GM12878 (cell line): ENCODE measurements around the gene TSFM. TPM values are rescaled to one million over a fixed set of nuclear protein-coding genes. Genes with fewer than 3 reads are reported as not detected.

Experiments
- ATAC-seq: fragments of 200-7000 bp; cut with Tn5 transposase; 3 replicates; pipeline ENCODE4 v1.9.1; 2020; ENCODE audit warnings: mild to moderate bottlenecking, moderate library complexity
- BruUV-seq: library from RNA; stranded (reverse); fragments of 400-500 nt; replicated peaks from 2 replicates; lab custom pipeline; 2021; lab: Mats Ljungman, UMichigan
- CTCF ChIA-PET: fragments of 300-600 bp; sonication (Branson Sonifier 250); formaldehyde crosslinking; extraction: SDS; loops from one replicate; lab custom pipeline; 2021; ENCODE audit warnings: inconsistent platforms; lab: Yijun Ruan, JAX
- POLR2A ChIA-PET: fragments of 350-600 bp; formaldehyde crosslinking; extraction: SDS; loops from one replicate; lab custom pipeline; 2021; ENCODE audit warnings: inconsistent platforms; lab: Charles Lee
- RAD21 ChIA-PET: fragments of 300-600 bp; sonication (Branson Sonifier 250); formaldehyde crosslinking; loops from one replicate; lab custom pipeline; 2023; ENCODE audit warnings: antibody characterized with exemption; ENCODE audit not compliant: unreplicated experiment; lab: Charles Lee
- SMC1A ChIA-PET: fragments of 300-600 bp; sonication (Branson Sonifier 250); formaldehyde crosslinking; loops from one replicate; lab custom pipeline; 2023; ENCODE audit not compliant: unreplicated experiment, uncharacterized antibody; lab: Charles Lee
- DNase-seq: peaks from one replicate; pipeline ENCODE4 v3.0.0-alpha.2; 2011; ENCODE audit warnings: low read depth, low spot score
- FAIRE-seq: peaks from 3 replicates; lab custom pipeline; 2011; peaks lifted over from hg19 to GRCh38; lab: Jason Lieb, UNC
- H2AFZ ChIP-seq: 2 replicates; pipeline ENCODE4 v1.6.0; 2011; ENCODE audit warnings: low read depth, low read length, control low read depth; ENCODE audit not compliant: control insufficient read depth
- H3K27ac ChIP-seq: 2 replicates; pipeline ENCODE4 v1.5.1; 2011; ENCODE audit warnings: control low read depth; ENCODE audit not compliant: control insufficient read depth, insufficient read depth
- H3K27me3 ChIP-seq, 2 experiments: replicated peaks in 1 of 2; 2 replicates each; pipeline versions ENCODE4 v1.6.0 to v1.6.1; 2011; ENCODE audit warnings: low read length in 1 of 2; ENCODE audit not compliant: control insufficient read depth in 2 of 2, insufficient read depth in 2 of 2
- H3K36me3 ChIP-seq, 2 experiments: 2 replicates each; pipeline ENCODE4 v1.5.1; 2011; ENCODE audit warnings: low read length in 1 of 2; ENCODE audit not compliant: control insufficient read depth in 2 of 2, insufficient read depth in 2 of 2
- H3K4me1 ChIP-seq: 2 replicates; pipeline ENCODE4 v1.6.1; 2011; ENCODE audit warnings: mild to moderate bottlenecking, low read length, moderate library complexity, mixed read lengths; ENCODE audit not compliant: control insufficient read depth, insufficient read depth
- H3K4me2 ChIP-seq: 2 replicates; pipeline ENCODE4 v1.6.0; 2011; ENCODE audit warnings: control low read depth; ENCODE audit not compliant: control insufficient read depth, insufficient read depth
- H3K4me3 ChIP-seq: fragments of 200-600 bp; sonication (generic); 2 replicates; pipeline ENCODE4 v1.5.1; 2016
- H3K79me2 ChIP-seq: 2 replicates; pipeline ENCODE4 v1.6.0; 2011; ENCODE audit warnings: low read length; ENCODE audit not compliant: control insufficient read depth, insufficient read depth
- H3K9ac ChIP-seq: 2 replicates; pipeline ENCODE4 v1.8.0; 2011; ENCODE audit warnings: low read length, control low read depth, mixed read lengths; ENCODE audit not compliant: control insufficient read depth, insufficient read depth
- H3K9me3 ChIP-seq: replicated peaks from 3 replicates; pipeline ENCODE4 v1.5.1; 2011; ENCODE audit warnings: mild to moderate bottlenecking, low read length; ENCODE audit not compliant: control insufficient read depth, insufficient read depth
- H4K20me1 ChIP-seq: 2 replicates; pipeline ENCODE4 v1.6.0; 2011; ENCODE audit not compliant: control insufficient read depth, insufficient read depth
- CBX5 ChIP-seq: sonication (generic); IDR thresholded peaks from 2 replicates; pipeline ENCODE4 v1.6.1; 2016; ENCODE audit warnings: low read depth, moderate library complexity, mild to moderate bottlenecking, inconsistent platforms
- CTCF ChIP-seq, 3 experiments: IDR thresholded peaks in 2 of 3; conservative IDR thresholded peaks in 1 of 3; 2 replicates each; pipeline ENCODE4 v1.5.1; 2011; ENCODE audit warnings: low read depth in 3 of 3, low read length in 3 of 3, mild to moderate bottlenecking in 3 of 3, control low read depth in 2 of 3, moderate library complexity in 2 of 3, inconsistent platforms in 1 of 3, mixed read lengths in 1 of 3; ENCODE audit not compliant: control insufficient read depth in 2 of 3, insufficient read depth in 1 of 3; ENCODE audit errors: extremely low read depth in 1 of 3
- MYC ChIP-seq: IDR thresholded peaks from 2 replicates; pipeline ENCODE4 v1.6.1; 2011; ENCODE audit warnings: mild to moderate bottlenecking, low read length, moderate library complexity, inconsistent platforms; ENCODE audit not compliant: insufficient read depth, insufficient replicate concordance, insufficient read length, severe bottlenecking
- RELA ChIP-seq: fragments of 450-650 bp; IDR thresholded peaks from 2 replicates; pipeline ENCODE4 v1.8.0; 2014; ENCODE audit warnings: borderline replicate concordance; ENCODE audit not compliant: partially characterized antibody
- WGBS: methylation state at CpG from one replicate; pipeline ENCODE4 v1.1.6; 2016; ENCODE audit warnings: low lambda C conversion rate; ENCODE audit not compliant: insufficient replicate concordance, insufficient coverage; ENCODE audit errors: missing lambda C conversion rate; 5-methylcytosine and 5-hydroxymethylcytosine counted together
- in situ Hi-C: fragments of 300-500 bp; cut with MboI; formaldehyde crosslinking; loops from 9 replicates; pipeline ENCODE4 v1.14.3; 2018; ENCODE audit warnings: mixed read lengths
- intact Hi-C: fragments of 100-400 bp; cut with micrococcal nuclease; formaldehyde crosslinking; loops from one replicate; pipeline ENCODE4 v1.14.2; 2022; ENCODE audit not compliant: unreplicated experiment
- polyA plus RNA-seq, 11 experiments: library from polyadenylated mRNA; depleted of rRNA in 4 of 11; unstranded in 6 of 11; stranded (reverse) in 5 of 11; fragments of >200 nt; fragmentation: Nextera tagmentation in 4 of 11; fragmentation: Illumina TruSeq in 1 of 11; extraction: Ambion mirVana in 4 of 11; extraction: Trizol in 1 of 11; gene quantifications; 1 replicate in 1 of 11; 2 replicates in 10 of 11; pipeline versions ENCODE4 v1.2.1 to v1.2.3, GENCODE V29; 2011 to 2016; ENCODE audit warnings: inconsistent platforms in 2 of 11, missing spikeins in 2 of 11, low read depth in 1 of 11
- total RNA-seq, 4 experiments: library from RNA; depleted of rRNA in 3 of 4; stranded (reverse); fragments of >200 nt in 3 of 4; fragmentation: Illumina TruSeq in 1 of 4; extraction: Trizol in 1 of 4; gene quantifications; 2 replicates each; pipeline versions ENCODE4 v1.2.1 to v1.2.3, GENCODE V29; 2013 to 2021

The TSFM gene
- total and polyA plus RNA-seq, 10 of the 15 experiments (the other 5 are each of a cell fraction or from before 2014, with no cell fraction given): 36.7 to 132 (median 45.6) TPM

- Histone ChIP-seq H3K4me2 (no peak overlapping the region), H3K4me1 (peaks cover 3% of the 10 kb centered on the region), H3K36me3 (no peaks in the 10 kb centered on the region), H3K9ac (no peak overlapping the region), H3K79me2 (no peaks in the 10 kb centered on the region), H3K27ac (no peak overlapping the region), H2AFZ (no peak overlapping the region), H4K20me1 (no peaks in the 10 kb centered on the region), H3K9me3 (no peaks in the 10 kb centered on the region), H3K4me3 (no peak overlapping the region), H3K27me3 (no peaks in the 10 kb centered on the region)
- TF ChIP-seq CBX5: no peak
- no peak for TF ChIP-seq MYC
- no peak for TF ChIP-seq RELA
- peak in 2 of 3 experiments; percentile 12 to 19; a peak in 3 of 6 replicates for TF ChIP-seq CTCF (IDR thresholded peaks at IDR 0.05 in 2 of 3, conservative IDR thresholded peaks at IDR 0.05 in 1 of 3; ENCODE audit: control insufficient read depth in 2 of 3, extremely low read depth in 1 of 3, insufficient read depth in 1 of 3, low read depth in 3 of 3, low read length in 3 of 3)
- intact Hi-C loops: no loop called here
- ChIA-PET POLR2A (interaction anchor here (1.4 kb wide), 1 partner anchor 20 kb away, joined by 8 read pairs; no protein-coding TSS in a partner anchor), CTCF (interaction anchor here (0.6 to 3.0 kb wide), 8 partner anchors 9 to 122 kb away, joined by 3 to 10 read pairs (median 4); no protein-coding TSS in a partner anchor), SMC1A (interaction anchor here (0.7 kb wide), 1 partner anchor 17 kb away, joined by 3 read pairs; no protein-coding TSS in a partner anchor), RAD21 (interaction anchor here (0.7 kb wide), 1 partner anchor 651 kb away, joined by 3 read pairs; no protein-coding TSS in a partner anchor)
- 63% methylated on average over 4 of the region's 4 CpGs for WGBS
- DNase-seq: no peak
- no peak for FAIRE-seq
- in situ Hi-C loops: no loop called here
- no TSS peak for BruUV-seq
- ATAC-seq: no peak
These were observed 6.9 kb upstream of the TSFM start for GRCh38 chr12:57775563-57776246.
